Stimulated activated CD4-positive, alpha-beta T cell treated with anti-CD3 and anti-CD28 coated beads, Interleukin-2, amount 100 ng/mL, for 24 hours (primary cell): ENCODE measurements around the gene CREB3L1.

Experiments
- DNase-seq, 2 donors: peaks; one replicate each; pipeline ENCODE4 v3.0.0-alpha.2; 2020

The CREB3L1 gene

GRCh38 chr11:46275964-46276641 is 1.4 kb upstream of the CREB3L1 start:
- no peak for DNase-seq

GRCh38 chr11:46277313-46277621 is 195 bp upstream of the CREB3L1 start:
- DNase-seq = no peak

GRCh38 chr11:46278387-46279125 is 1.1 kb downstream of the CREB3L1 start:
- DNase-seq = peak; percentile 41 to 56

- no peak for DNase-seq
These were observed 2.0 kb downstream of the CREB3L1 start for GRCh38 chr11:46279126-46280099.

GRCh38 chr11:46280706-46281105 is 3.2 kb downstream of the CREB3L1 start:
- DNase-seq = no peak

GRCh38 chr11:46281371-46281831 is 3.9 kb downstream of the CREB3L1 start:
- DNase-seq = no peak

- DNase-seq = no peak
These were observed 7.7 kb downstream of the CREB3L1 start for GRCh38 chr11:46285173-46285572.

- no peak for DNase-seq
These were observed 8.2 kb downstream of the CREB3L1 start for GRCh38 chr11:46285594-46286033.

GRCh38 chr11:46286789-46287188 is 9.3 kb downstream of the CREB3L1 start:
- no peak for DNase-seq

GRCh38 chr11:46288451-46288850 is 11.0 kb downstream of the CREB3L1 start:
- DNase-seq = no peak

- no peak for DNase-seq
These were observed 12.5 kb downstream of the CREB3L1 start for GRCh38 chr11:46290011-46290410.

GRCh38 chr11:46290598-46291309 is 13.3 kb downstream of the CREB3L1 start:
- DNase-seq = no peak

GRCh38 chr11:46291441-46292150 is 14.1 kb downstream of the CREB3L1 start:
- DNase-seq = no peak

GRCh38 chr11:46293066-46293465 is 15.6 kb downstream of the CREB3L1 start:
- DNase-seq = no peak

- DNase-seq = no peak
These were observed 16.2 kb downstream of the CREB3L1 start for GRCh38 chr11:46293641-46294103.

GRCh38 chr11:46294365-46295309 is 17.2 kb downstream of the CREB3L1 start:
- no peak for DNase-seq

GRCh38 chr11:46295312-46296058 is 18.0 kb downstream of the CREB3L1 start:
- peak; percentile 78 to 80 for DNase-seq

GRCh38 chr11:46296059-46296527 is 18.6 kb downstream of the CREB3L1 start:
- DNase-seq = no peak
